Osteoblast (primary cell): ENCODE measurements around the gene CD6. TPM values are rescaled to one million over a fixed set of nuclear protein-coding genes. Genes with fewer than 3 reads are reported as not detected.
"Not testable (repeated sequence)": the region's sequence is repeated elsewhere in the genome, so short reads cannot be mapped to it uniquely, and the experiment has no call there.

Source experiments
- DNase-seq: peaks from one replicate; pipeline ENCODE4 v3.0.0; 2011; ENCODE audit warnings: low spot score, mixed read lengths; ENCODE audit not compliant: insufficient read length; ENCODE audit errors: missing footprints
- H2AFZ ChIP-seq: 2 replicates; pipeline ENCODE4 v1.6.0; 2011; ENCODE audit warnings: mild to moderate bottlenecking, low read length
- H3K27ac ChIP-seq: 2 replicates; pipeline ENCODE4 v1.5.1; 2011; ENCODE audit warnings: mild to moderate bottlenecking, low read depth, low read length, moderate library complexity
- H3K27me3 ChIP-seq: 2 replicates; pipeline ENCODE4 v1.6.0; 2012; ENCODE audit warnings: mild to moderate bottlenecking, control low read depth, inconsistent platforms, low read length, moderate library complexity; ENCODE audit not compliant: insufficient read depth
- H3K36me3 ChIP-seq: 2 replicates; pipeline ENCODE4 v1.5.1; 2011; ENCODE audit warnings: mild to moderate bottlenecking, low read length, control low read depth, moderate library complexity; ENCODE audit not compliant: insufficient read depth
- H3K4me1 ChIP-seq: 2 replicates; pipeline ENCODE4 v1.5.1; 2011; ENCODE audit warnings: mild to moderate bottlenecking, low read length, control low read depth, moderate library complexity; ENCODE audit not compliant: insufficient read depth
- H3K4me2 ChIP-seq: 2 replicates; pipeline ENCODE4 v1.6.0; 2011; ENCODE audit warnings: mild to moderate bottlenecking, low read length; ENCODE audit not compliant: insufficient read depth
- H3K4me3 ChIP-seq: fragments of 200-600 bp; sonication (generic); 3 replicates; pipeline ENCODE4 v1.5.1; 2012; ENCODE audit warnings: mild to moderate bottlenecking, low read length, inconsistent platforms; ENCODE audit not compliant: insufficient read depth
- H3K79me2 ChIP-seq: 2 replicates; pipeline ENCODE4 v1.6.0; 2012; ENCODE audit warnings: mild to moderate bottlenecking, low read length, control low read depth, inconsistent platforms; ENCODE audit not compliant: insufficient read depth
- H3K9me3 ChIP-seq: 2 replicates; pipeline ENCODE4 v1.5.1; 2011; ENCODE audit warnings: low read depth, low read length, control low read depth
- H4K20me1 ChIP-seq: 2 replicates; pipeline ENCODE4 v1.6.0; 2012; ENCODE audit warnings: mild to moderate bottlenecking, low read length, control low read depth; ENCODE audit not compliant: insufficient read depth
- CTCF ChIP-seq: IDR thresholded peaks from 2 replicates; pipeline ENCODE4 v1.5.1; 2011; ENCODE audit warnings: mild to moderate bottlenecking, low read depth, low read length, moderate library complexity; ENCODE audit errors: extremely low read depth
- total RNA-seq: library from RNA; depleted of rRNA; stranded (reverse); fragments of >200 nt; gene quantifications from 2 replicates; pipeline ENCODE4 v1.2.3, GENCODE V29; 2012

Gene CD6
- total RNA-seq, 1 donor, result not detected

- no peak overlapping the region for H3K27ac ChIP-seq
- no peaks in the 10 kb centered on the region for H4K20me1 ChIP-seq
- no peak for TF ChIP-seq CTCF
These were observed 90.9 kb downstream of the CD6 start for GRCh38 chr11:61062181-61062930.

GRCh38 chr11:61065236-61065635, 93.8 kb downstream of the CD6 start:
- not testable (repeated sequence) for H4K20me1 ChIP-seq, H3K4me3 ChIP-seq, H3K27ac ChIP-seq, H3K36me3 ChIP-seq, H3K27me3 ChIP-seq, H3K4me1 ChIP-seq, H3K9me3 ChIP-seq, H3K79me2 ChIP-seq, H2AFZ ChIP-seq, H3K4me2 ChIP-seq, DNase-seq

More at GRCh38 chr11:61062181-61062930, 90.9 kb downstream of the CD6 start:
- H2AFZ ChIP-seq, result no peak overlapping the region
- H3K4me3 ChIP-seq, result no peak overlapping the region
- peaks cover 6% of the 10 kb centered on the region for H3K4me1 ChIP-seq
- H3K9me3 ChIP-seq, result no peaks in the 10 kb centered on the region
- H3K36me3 ChIP-seq, result no peaks in the 10 kb centered on the region
- H3K79me2 ChIP-seq, result no peaks in the 10 kb centered on the region
- H3K27me3 ChIP-seq, result peaks cover under 1% of the 10 kb centered on the region
- no peak overlapping the region for H3K4me2 ChIP-seq
- no peak for DNase-seq

- H3K79me2 ChIP-seq, result no peaks in the 10 kb centered on the region
- DNase-seq, result no peak
- no peaks in the 10 kb centered on the region for H3K9me3 ChIP-seq
- H3K27ac ChIP-seq, result no peak overlapping the region
- TF ChIP-seq CTCF, result no peak
- H2AFZ ChIP-seq, result no peak overlapping the region
- no peaks in the 10 kb centered on the region for H4K20me1 ChIP-seq
- peaks cover 7% of the 10 kb centered on the region for H3K27me3 ChIP-seq
- no peaks in the 10 kb centered on the region for H3K36me3 ChIP-seq
- H3K4me2 ChIP-seq, result no peak overlapping the region
- no peak overlapping the region for H3K4me3 ChIP-seq
- peaks cover 1% of the 10 kb centered on the region for H3K4me1 ChIP-seq
These were observed 94.6 kb downstream of the CD6 start for GRCh38 chr11:61065955-61066638.

- Histone ChIP-seq H3K4me2 (no peak overlapping the region), H3K27me3 (peaks cover 7% of the 10 kb centered on the region), H3K36me3 (no peaks in the 10 kb centered on the region), H3K9me3 (no peaks in the 10 kb centered on the region), H3K4me3 (no peak overlapping the region), H3K79me2 (no peaks in the 10 kb centered on the region), H3K4me1 (no peaks in the 10 kb centered on the region), H2AFZ (no peak overlapping the region), H3K27ac (no peak overlapping the region), H4K20me1 (no peaks in the 10 kb centered on the region)
- no peak for DNase-seq
- no peak for TF ChIP-seq CTCF
These were observed 95.2 kb downstream of the CD6 start for GRCh38 chr11:61066645-61067044.
